Measurements from ENCODE around the gene PACSIN2.

DNA sequence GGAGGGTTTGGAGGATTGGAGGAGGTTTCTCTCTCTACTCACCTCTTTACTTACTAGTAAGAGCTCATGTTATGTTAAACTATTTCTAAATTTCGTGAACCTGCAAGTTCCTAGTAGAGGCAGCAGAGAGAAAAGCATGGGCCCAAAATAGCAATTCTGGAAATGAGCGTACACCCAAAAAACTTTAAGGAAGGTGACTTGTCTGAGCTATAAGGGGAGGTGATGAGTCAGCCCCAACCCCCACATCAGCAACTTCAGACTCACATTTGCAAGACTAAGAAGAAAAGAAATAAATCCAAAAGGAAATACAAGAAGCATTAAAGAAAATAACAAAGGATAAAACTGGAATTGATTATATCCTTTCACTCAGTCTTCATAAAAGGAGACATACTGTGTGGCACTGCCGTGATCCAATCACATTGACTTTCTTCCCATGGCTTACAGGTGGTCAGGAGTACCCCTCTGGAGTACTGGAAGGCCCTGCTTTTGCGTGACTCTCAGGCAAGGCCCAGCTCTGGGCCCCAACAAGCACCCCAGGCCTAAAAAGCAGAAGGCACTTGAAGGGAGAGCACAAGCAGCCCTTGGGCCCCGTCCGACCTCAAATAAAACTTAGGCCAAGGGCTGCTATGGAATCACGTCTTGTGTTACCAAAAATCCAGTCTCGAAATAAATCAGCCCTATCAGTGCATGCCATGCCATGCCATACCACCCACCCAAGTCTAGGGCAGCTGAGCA, 14.3 kb downstream of the PACSIN2 start:
- TF ChIP-seq, protein P1, sequence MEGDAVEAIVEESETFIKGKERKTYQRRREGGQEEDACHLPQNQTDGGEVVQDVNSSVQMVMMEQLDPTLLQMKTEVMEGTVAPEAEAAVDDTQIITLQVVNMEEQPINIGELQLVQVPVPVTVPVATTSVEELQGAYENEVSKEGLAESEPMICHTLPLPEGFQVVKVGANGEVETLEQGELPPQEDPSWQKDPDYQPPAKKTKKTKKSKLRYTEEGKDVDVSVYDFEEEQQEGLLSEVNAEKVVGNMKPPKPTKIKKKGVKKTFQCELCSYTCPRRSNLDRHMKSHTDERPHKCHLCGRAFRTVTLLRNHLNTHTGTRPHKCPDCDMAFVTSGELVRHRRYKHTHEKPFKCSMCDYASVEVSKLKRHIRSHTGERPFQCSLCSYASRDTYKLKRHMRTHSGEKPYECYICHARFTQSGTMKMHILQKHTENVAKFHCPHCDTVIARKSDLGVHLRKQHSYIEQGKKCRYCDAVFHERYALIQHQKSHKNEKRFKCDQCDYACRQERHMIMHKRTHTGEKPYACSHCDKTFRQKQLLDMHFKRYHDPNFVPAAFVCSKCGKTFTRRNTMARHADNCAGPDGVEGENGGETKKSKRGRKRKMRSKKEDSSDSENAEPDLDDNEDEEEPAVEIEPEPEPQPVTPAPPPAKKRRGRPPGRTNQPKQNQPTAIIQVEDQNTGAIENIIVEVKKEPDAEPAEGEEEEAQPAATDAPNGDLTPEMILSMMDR (IDR thresholded peaks at IDR 0.05), result no peak
- TF ChIP-seq ZFX (IDR thresholded peaks at IDR 0.05; ENCODE audit: borderline replicate concordance), result no peak
